GM18502 (cell line): ENCODE measurements around the gene ZG16.

Experiments used
- ATAC-seq: cut with Tn5 transposase; IDR thresholded peaks from one replicate; pipeline ENCODE4 v1.9.1; 2021; ENCODE audit warnings: mild to moderate bottlenecking; ENCODE audit not compliant: unreplicated experiment, poor library complexity

Gene ZG16

GRCh38 chr16:29819506-29819905 is 41.5 kb downstream of the ZG16 start:
- no peak for ATAC-seq

- ATAC-seq, result peak; percentile 21
These were observed 42.2 kb downstream of the ZG16 start, which contains the start of gene MVP for GRCh38 chr16:29820271-29820701. TSS of gene MVP (plus strand) at chr16:29820462. CDS start at chr16:29830550, 10,088 bp downstream.

- peak; percentile 54 for ATAC-seq
These were observed 42.9 kb downstream of the ZG16 start for GRCh38 chr16:29820730-29821642.

- ATAC-seq, result no peak
These were observed 43.6 kb downstream of the ZG16 start for GRCh38 chr16:29821643-29822115.

- ATAC-seq, result no peak
These were observed 46.6 kb downstream of the ZG16 start for GRCh38 chr16:29824589-29825144.

GRCh38 chr16:29825145-29826044 is 47.3 kb downstream of the ZG16 start:
- no peak for ATAC-seq

GRCh38 chr16:29826342-29826695 is 48.3 kb downstream of the ZG16 start:
- ATAC-seq, result no peak

GRCh38 chr16:29830774-29831173 is 52.7 kb downstream of the ZG16 start:
- no peak for ATAC-seq

- ATAC-seq, result no peak
These were observed 53.4 kb downstream of the ZG16 start for GRCh38 chr16:29831490-29831889.
